ENCODE measurements around the gene SERPING1. TPM values are rescaled to one million over a fixed set of nuclear protein-coding genes. Genes with fewer than 3 reads are reported as not detected.

The SERPING1 gene
- total and polyA plus RNA-seq, 2 donors (not counting 3 experiments of a cell fraction or from before 2014, with no cell fraction given) = 0.30 TPM; not detected in 1

- no peak for FAIRE-seq
Measured at GRCh38 chr11:57618438-57618837, 21.0 kb downstream of the SERPING1 start.

More at GRCh38 chr11:57618438-57618837, 21.0 kb downstream of the SERPING1 start:
- no peak overlapping the region for H3K9ac ChIP-seq (replicated peaks; ENCODE audit: extremely low read depth, insufficient read depth, low read length)
- TF ChIP-seq GATA2 (IDR thresholded peaks at IDR 0.05; ENCODE audit: insufficient read depth, insufficient read length, low read depth, low read length) (no peak), EZH2 (IDR thresholded peaks at IDR 0.05; ENCODE audit: borderline replicate concordance, low read depth, low read length, severe bottlenecking) (no peak), FOS (IDR thresholded peaks at IDR 0.05; ENCODE audit: borderline replicate concordance, insufficient read depth, low read length) (no peak), POLR2A (IDR thresholded peaks at IDR 0.05; ENCODE audit: low read depth, low read length) (no peak), CTCF (IDR thresholded peaks at IDR 0.05; ENCODE audit: extremely low read depth in 1 of 2, insufficient read depth in 1 of 2, low read depth in 1 of 2, low read length in 2 of 2) (no peak), MYC (IDR thresholded peaks at IDR 0.05; ENCODE audit: low read depth, low read length) (no peak), POLR2AphosphoS5 (IDR thresholded peaks at IDR 0.05; ENCODE audit: insufficient read depth, low read depth, low read length) (no peak), MAX (IDR thresholded peaks at IDR 0.05; ENCODE audit: insufficient read depth, insufficient read length) (no peak), JUN (IDR thresholded peaks at IDR 0.05; ENCODE audit: borderline replicate concordance, insufficient read depth, insufficient read length, low read depth) (no peak)
- H3K27me3 ChIP-seq (ENCODE audit: control insufficient read depth in 2 of 2, insufficient read depth in 2 of 2, low read length in 2 of 2) = peaks cover 0 to 4% of the 10 kb centered on the region in 2 experiments
- H3K36me3 ChIP-seq (ENCODE audit: control insufficient read depth in 2 of 2, extremely low read depth in 1 of 2, insufficient read depth in 2 of 2, low read length in 2 of 2) = no peaks in the 10 kb centered on the region
- no peak for DNase-seq (ENCODE audit: low read depth, low spot score)
- ChIA-PET CTCF (no interaction called here), POLR2A (no interaction called here)
- no peaks in the 10 kb centered on the region for H4K20me1 ChIP-seq (replicated peaks; ENCODE audit: control insufficient read depth, extremely low read depth, insufficient read depth, low read length)
- intact Hi-C loops (cut with micrococcal nuclease) (no loop called here), dilution Hi-C loops (cut with MboI; ENCODE audit: extremely low pct_ligation_motif_present, low sequenced_read_pairs) (no loop called here)
- H2AFZ ChIP-seq (ENCODE audit: low read depth, low read length) = no peak overlapping the region
- H3K4me1 ChIP-seq (ENCODE audit: control insufficient read depth, extremely low read depth, insufficient read depth, low read length) = no peaks in the 10 kb centered on the region
- H3K9me1 ChIP-seq (replicated peaks; ENCODE audit: control insufficient read depth, extremely low read depth, insufficient read depth, low read length) = no peaks in the 10 kb centered on the region
- H3K79me2 ChIP-seq (ENCODE audit: control insufficient read depth, insufficient read depth, low read length) = no peaks in the 10 kb centered on the region
- no peak overlapping the region for H3K27ac ChIP-seq (ENCODE audit: insufficient read depth, low read depth, low read length)
- H3K4me3 ChIP-seq (replicated peaks in 1 of 3; ENCODE audit: insufficient read depth in 1 of 3, low read depth in 1 of 3, low read length in 3 of 3) = no peak overlapping the region
- BruUV-seq (replicated peaks) = no TSS peak
- H3K9me3 ChIP-seq (replicated peaks; ENCODE audit: control insufficient read depth, insufficient read depth, low read length) = no peaks in the 10 kb centered on the region
- H3K4me2 ChIP-seq (ENCODE audit: insufficient read depth, low read length) = no peak overlapping the region

Measured in endothelial cell of umbilical vein (primary cell).